ENCODE measurements around the gene TM4SF18.

DNA sequence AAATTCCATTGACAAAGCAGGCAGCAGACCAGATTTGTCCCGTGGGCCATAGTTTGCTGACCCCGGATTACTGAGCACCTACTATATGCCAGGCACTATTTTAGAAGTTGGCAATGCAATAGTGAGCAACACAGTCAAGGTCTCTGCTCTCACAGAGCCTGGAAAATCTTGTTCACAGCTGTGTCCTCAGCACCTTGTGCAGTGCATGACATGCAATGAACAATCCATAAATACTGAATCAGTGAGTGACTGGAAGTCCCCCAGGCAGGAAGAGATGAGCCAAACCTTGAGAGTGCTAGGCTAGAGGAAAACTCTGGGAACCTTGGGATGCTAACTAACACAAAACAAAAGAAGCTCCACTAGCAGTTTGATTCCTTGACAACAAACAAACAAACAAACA, 29.6 kb upstream of the TM4SF18 start:
- TF ChIP-seq, protein P1, sequence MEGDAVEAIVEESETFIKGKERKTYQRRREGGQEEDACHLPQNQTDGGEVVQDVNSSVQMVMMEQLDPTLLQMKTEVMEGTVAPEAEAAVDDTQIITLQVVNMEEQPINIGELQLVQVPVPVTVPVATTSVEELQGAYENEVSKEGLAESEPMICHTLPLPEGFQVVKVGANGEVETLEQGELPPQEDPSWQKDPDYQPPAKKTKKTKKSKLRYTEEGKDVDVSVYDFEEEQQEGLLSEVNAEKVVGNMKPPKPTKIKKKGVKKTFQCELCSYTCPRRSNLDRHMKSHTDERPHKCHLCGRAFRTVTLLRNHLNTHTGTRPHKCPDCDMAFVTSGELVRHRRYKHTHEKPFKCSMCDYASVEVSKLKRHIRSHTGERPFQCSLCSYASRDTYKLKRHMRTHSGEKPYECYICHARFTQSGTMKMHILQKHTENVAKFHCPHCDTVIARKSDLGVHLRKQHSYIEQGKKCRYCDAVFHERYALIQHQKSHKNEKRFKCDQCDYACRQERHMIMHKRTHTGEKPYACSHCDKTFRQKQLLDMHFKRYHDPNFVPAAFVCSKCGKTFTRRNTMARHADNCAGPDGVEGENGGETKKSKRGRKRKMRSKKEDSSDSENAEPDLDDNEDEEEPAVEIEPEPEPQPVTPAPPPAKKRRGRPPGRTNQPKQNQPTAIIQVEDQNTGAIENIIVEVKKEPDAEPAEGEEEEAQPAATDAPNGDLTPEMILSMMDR (IDR thresholded peaks at IDR 0.05; ENCODE audit: poor library complexity, severe bottlenecking) = no peak
- TF ChIP-seq MXI1 (conservative IDR thresholded peaks at IDR 0.05; ENCODE audit: poor library complexity, severe bottlenecking) (no peak), RAD21 (conservative IDR thresholded peaks at IDR 0.05) (no peak)
